HG02642 (cell line): ENCODE results near the gene GPR153.

Experiments
- ATAC-seq: cut with Tn5 transposase; IDR thresholded peaks from one replicate; pipeline ENCODE4 v1.9.1; 2021; ENCODE audit warnings: mild to moderate bottlenecking; ENCODE audit not compliant: unreplicated experiment, poor library complexity

The GPR153 gene

GRCh38 chr1:6271006-6271405 lies 10.1 kb upstream of the GPR153 start:
- ATAC-seq: no peak

GRCh38 chr1:6270401-6270800 lies 9.5 kb upstream of the GPR153 start:
- ATAC-seq: no peak

DNA sequence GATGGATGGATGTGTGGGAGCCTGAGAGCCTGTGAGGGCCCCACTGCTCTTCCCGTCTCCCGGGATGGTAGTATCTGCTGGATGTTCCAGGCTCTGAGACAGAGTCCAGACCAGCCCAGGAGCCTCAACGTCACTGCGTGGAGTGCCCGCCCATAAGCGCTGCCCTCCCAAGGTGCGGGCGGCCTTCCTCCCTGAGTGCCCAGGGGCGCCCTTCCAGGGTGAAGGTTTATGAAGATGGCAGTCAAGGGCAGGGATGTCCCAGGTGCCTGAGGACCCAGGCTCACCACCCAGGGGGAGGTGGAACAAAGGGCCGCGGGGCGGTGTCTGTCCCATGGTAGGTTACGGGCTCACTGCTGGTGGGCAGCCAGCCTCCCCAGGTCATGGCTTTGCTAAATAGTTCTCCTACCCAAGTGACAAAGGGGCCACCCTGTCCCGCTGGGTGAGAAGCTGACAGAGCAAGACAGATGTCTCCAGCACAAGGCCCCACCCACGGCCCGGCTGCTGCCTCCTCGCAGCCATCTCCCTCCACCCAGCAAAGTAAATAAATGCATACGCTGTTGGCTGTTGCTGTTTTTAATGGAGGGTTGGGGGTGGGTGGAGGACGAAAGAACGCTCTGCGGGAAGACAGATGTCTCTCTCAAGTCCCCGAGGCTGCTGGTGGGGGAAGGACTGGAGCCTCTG lies 9.0 kb upstream of the GPR153 start:
- no peak for ATAC-seq

- no peak for ATAC-seq
These were observed 8.4 kb upstream of the GPR153 start for GRCh38 chr1:6269296-6269695.

DNA sequence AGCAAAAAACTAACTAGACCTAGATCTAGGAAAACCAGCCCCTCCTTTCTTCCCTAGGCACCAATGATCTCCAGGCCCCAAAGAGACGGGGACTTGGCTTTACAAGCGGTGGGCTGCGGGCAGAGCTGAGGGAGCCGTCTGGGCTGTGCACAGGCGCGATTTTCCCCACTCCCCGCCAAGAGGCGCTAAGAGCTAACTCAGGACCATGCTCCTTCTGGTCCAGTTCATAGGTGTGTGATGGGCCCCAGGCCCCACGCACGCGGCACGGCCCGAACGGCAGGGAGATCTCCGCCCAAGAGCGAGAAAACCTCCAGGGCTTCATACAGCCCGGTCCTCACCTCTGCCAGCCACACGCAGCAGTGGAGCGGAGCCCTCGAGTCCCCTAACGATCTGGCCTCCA lies 7.5 kb upstream of the GPR153 start:
- no peak for ATAC-seq

DNA sequence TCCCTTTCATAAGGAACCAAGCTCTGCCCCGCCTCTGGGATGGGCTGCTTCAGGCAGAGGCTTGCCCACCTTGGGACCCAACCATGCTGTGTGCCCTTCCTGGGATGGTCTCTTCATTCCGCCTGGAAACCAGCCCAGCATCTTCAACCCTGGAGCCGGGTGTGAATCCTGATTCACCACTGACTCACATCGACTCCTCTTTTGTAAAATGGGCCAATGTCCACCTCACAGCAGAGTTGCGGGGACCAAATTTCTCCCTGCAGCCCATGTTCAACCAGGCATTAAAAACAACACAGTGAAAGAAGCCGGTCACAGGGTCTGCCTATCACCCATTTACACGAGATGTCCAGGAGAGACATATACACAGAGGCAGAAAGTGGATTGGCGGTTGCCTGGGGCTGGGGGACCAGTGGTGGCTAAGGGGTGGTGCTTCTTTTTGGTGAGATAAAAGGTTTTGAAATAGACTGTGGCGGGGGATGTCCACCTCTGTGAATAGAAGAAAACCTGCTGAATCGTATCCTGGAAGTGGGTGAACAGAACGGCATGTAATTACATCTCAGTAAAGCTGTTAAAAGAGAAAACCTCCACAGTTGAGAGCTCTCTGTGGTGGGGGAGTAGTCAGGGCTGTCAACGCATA lies 6.9 kb upstream of the GPR153 start:
- ATAC-seq: no peak

- no peak for ATAC-seq
These were observed 5.7 kb upstream of the GPR153 start for GRCh38 chr1:6266641-6267040.

GRCh38 chr1:6265151-6265550 lies 4.3 kb upstream of the GPR153 start:
- no peak for ATAC-seq

GRCh38 chr1:6263716-6264115 lies 2.8 kb upstream of the GPR153 start:
- ATAC-seq: no peak

DNA sequence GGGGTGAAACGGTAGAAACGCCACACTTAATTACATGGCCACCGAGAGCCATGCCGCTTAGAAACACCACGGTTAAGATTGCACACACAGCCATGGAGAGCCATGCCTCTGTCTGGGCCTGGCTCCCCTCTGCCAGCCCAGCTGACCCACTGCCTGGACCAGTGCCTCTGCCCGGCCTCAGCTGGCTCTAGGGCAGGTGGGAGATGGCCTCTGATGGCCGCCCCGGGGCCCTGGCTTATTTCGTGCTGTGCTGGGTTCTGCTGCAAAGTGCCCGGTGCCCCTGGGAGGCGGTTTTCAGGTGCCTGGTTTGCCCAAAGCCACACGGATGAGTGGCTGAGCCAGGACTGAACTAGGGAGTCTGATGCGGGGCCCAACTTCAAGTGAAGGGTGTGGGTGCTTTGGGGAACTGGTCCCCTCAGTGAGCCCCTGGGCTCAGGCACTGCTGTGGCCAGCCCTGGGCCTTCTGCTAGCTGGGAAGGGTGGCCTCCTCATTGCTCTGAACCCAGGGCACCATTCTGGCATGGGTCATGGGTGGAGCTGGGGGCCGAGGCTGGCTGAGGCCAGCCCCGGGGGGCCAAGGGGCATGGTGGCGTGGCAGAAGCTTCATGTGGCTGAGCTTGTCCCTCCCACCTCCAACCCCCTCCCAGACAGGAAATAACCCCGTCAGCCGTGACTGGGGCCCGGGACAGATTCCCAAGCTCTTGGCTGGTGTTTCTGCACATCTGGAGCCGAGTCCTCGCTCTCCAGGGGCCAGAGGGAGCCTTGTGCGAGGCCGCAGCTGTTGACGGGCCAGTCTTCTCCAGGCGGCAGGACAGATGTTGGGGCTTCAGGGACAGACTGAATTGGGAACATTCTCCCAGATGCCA lies 1.9 kb upstream of the GPR153 start:
- no peak for ATAC-seq

DNA sequence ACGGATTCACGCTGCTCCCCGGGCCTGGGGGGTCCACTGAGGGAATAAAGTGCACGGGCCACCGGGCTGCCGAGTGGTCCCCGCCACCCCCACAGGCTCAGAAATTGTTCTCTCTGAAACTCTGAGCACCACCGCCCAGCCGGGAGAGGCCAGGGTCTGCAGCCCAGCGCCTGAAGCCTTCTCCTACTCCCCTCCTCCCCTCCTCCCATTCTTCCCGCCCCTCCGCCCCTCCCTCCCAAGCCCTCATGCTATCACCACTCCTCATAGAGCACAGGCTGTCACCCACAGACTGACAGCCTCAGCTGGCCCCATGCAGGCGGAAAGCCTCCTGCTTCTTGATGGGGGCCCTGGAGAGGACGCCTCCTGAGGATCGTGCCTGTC lies 707 bp upstream of the GPR153 start:
- ATAC-seq: no peak

- no peak for ATAC-seq
These were observed 414 bp downstream of the GPR153 start for GRCh38 chr1:6260433-6260934.

- ATAC-seq: no peak
These were observed 1.2 kb downstream of the GPR153 start for GRCh38 chr1:6259491-6260362.

DNA sequence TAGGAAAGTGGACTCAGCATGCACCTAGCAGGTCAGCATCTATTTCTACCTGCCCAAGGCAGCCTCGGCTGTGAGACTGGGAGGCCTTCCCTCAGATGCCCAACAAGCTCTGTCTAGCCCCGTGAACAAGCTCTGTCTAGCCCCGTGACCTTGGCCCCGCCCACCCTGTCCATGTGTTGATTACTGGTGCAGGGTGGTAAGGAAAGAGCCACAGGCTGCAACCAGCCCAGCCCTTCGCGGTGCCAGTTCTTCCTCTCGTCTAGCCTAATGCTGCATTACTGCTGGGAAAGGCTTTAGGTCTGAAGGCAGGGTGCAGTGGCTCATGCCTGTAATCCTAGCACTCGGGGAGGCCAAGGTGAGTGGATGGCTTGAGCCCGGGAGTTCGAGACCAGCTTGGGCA lies 2.2 kb downstream of the GPR153 start:
- ATAC-seq: no peak

DNA sequence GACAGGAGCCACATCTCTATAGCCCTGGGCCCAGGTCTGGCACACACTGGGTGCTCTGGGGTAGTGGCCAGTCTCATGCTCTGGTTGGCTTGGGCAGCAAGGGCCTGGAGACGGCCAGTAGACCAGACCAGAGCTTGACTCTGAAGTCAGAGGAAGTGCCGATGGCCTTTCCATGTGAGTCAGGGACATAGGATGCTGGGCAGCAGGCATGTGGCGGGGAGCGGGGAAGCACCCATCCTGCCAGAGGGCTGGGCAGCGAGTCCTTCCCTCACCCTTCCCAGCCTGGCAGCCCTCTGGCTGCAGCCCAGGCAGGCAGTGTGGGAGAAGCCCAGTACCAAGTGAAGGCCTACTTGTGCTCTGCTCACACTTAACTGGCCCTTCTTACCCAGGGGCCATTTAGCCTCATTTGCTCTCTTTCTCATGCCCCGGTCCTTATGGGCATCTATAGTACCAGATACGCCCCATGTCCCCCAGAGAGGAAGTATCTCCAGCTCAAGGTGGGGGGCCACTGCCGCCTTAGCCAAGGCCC lies 3.3 kb downstream of the GPR153 start:
- no peak for ATAC-seq

- no peak for ATAC-seq
These were observed 4.3 kb downstream of the GPR153 start for GRCh38 chr1:6256645-6257044.

- ATAC-seq: no peak
These were observed 6.2 kb downstream of the GPR153 start for GRCh38 chr1:6254691-6255090.

DNA sequence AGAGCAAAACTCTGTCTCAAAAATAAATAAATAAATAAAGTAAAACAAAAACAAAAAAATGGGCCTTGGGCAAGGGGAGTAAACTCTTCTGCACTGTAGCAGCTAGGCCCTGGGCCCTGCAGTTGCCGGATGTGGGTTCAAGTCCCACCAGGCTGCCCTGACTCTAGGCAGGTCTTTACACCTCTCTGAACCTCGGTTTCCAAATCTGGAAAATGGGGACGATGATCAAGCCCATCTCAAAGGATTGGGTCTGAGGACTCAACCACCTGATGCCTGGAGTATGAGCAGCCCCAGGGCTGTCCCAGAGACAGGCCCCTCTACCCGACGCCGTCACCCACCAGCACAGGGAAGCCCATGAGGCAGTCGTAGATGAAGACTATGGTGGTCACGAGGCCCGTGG lies 7.5 kb downstream of the GPR153 start:
- no peak for ATAC-seq

DNA sequence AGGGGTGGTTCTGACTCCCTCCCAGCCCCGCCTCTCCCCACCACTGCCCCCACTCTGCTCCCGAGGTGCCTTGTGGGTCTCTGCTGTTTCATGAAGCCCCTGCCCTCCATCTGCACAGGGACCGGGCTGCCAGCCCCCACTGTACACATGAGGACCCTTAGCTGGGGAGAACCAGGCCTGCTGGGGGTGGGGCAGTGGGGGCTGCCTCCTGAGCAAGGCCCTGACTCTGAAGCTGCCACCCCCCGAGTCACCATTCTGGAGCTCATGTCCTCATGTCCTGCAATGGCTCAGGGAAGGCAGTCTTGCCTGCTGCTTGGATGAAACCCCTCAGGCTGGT lies 8.6 kb downstream of the GPR153 start:
- ATAC-seq: no peak

- ATAC-seq: no peak
These were observed 9.1 kb downstream of the GPR153 start for GRCh38 chr1:6251681-6252373.
